NOMO-1 (cell line): ENCODE measurements around the gene STAG1.
A peak's percentile ranks its signal among the peaks of the same experiment; 100 is the strongest.
"Not testable (repeated sequence)": the region's sequence is repeated elsewhere in the genome, so short reads cannot be mapped to it uniquely, and the experiment has no call there.

Experiments used
- DNase-seq, 2 experiments: peaks; one replicate each; lab custom pipeline; 2025; ENCODE audit not compliant: unreplicated experiment in 2 of 2; lab: John Stamatoyannopoulos, UW

STAG1 gene

GRCh38 chr3:136657526-136657925 lies 94.7 kb downstream of the STAG1 start:
- DNase-seq: no peak

GRCh38 chr3:136653628-136654027 lies 98.5 kb downstream of the STAG1 start:
- no peak for DNase-seq

GRCh38 chr3:136651581-136651980 lies 100.6 kb downstream of the STAG1 start:
- DNase-seq: no peak

GRCh38 chr3:136650461-136650860 lies 101.7 kb downstream of the STAG1 start:
- DNase-seq: no peak

- no peak for DNase-seq
Observed at GRCh38 chr3:136645915-136646314, 106.3 kb downstream of the STAG1 start.

GRCh38 chr3:136644212-136644611 lies 108.0 kb downstream of the STAG1 start:
- DNase-seq: no peak

- DNase-seq: not testable (repeated sequence)
Observed at GRCh38 chr3:136643380-136643779, 108.8 kb downstream of the STAG1 start.

GRCh38 chr3:136642711-136643110 lies 109.5 kb downstream of the STAG1 start:
- no peak for DNase-seq

- no peak for DNase-seq
Observed at GRCh38 chr3:136639069-136639468, 113.1 kb downstream of the STAG1 start.

- no peak for DNase-seq
Observed at GRCh38 chr3:136637176-136637575, 115.0 kb downstream of the STAG1 start.

GRCh38 chr3:136634821-136635220 lies 117.4 kb downstream of the STAG1 start:
- DNase-seq: no peak

- DNase-seq: no peak
Observed at GRCh38 chr3:136632625-136633081, 119.5 kb downstream of the STAG1 start.

- no peak for DNase-seq
Observed at GRCh38 chr3:136631424-136631823, 120.8 kb downstream of the STAG1 start.

GRCh38 chr3:136630915-136631314 lies 121.3 kb downstream of the STAG1 start:
- no peak for DNase-seq

- peak in 1 of 2 experiments; percentile 64 for DNase-seq
Observed at GRCh38 chr3:136626493-136626892, 125.7 kb downstream of the STAG1 start.

GRCh38 chr3:136624894-136625815 lies 127.0 kb downstream of the STAG1 start:
- DNase-seq: peak in 1 of 2 experiments; percentile 11

GRCh38 chr3:136624371-136624770 lies 127.8 kb downstream of the STAG1 start:
- peak; percentile 4 to 75 for DNase-seq

GRCh38 chr3:136621628-136622027 lies 130.6 kb downstream of the STAG1 start:
- no peak for DNase-seq

- peak in 1 of 2 experiments; percentile 24 for DNase-seq
Observed at GRCh38 chr3:136620436-136620835, 131.7 kb downstream of the STAG1 start.

- not testable (repeated sequence) for DNase-seq
Observed at GRCh38 chr3:136617969-136618525, 134.1 kb downstream of the STAG1 start.

- no peak for DNase-seq
Observed at GRCh38 chr3:136617198-136617597, 135.0 kb downstream of the STAG1 start.

- no peak for DNase-seq
Observed at GRCh38 chr3:136612512-136612911, 139.7 kb downstream of the STAG1 start.
